Lower lobe of right lung (tissue), 2 donors: Measurements from ENCODE around the gene NECAB2. TPM values are rescaled to one million over a fixed set of nuclear protein-coding genes. Genes with fewer than 3 reads are reported as not detected.

Experiments
- ATAC-seq, 2 donors: fragments of 200-7000 bp; cut with Tn5 transposase; one replicate each; pipeline ENCODE4 v1.9.1; 2020 to 2022; ENCODE audit warnings: mild to moderate bottlenecking in 2 of 2, moderate library complexity in 2 of 2
- DNase-seq: peaks from one replicate; pipeline ENCODE4 v3.0.0-alpha.2; 2020
- H3K27ac ChIP-seq: fragments of 200-600 bp; one replicate; pipeline ENCODE4 v1.8.0; 2022
- H3K27me3 ChIP-seq: fragments of 200-600 bp; one replicate; pipeline ENCODE4 v1.8.0; 2022; ENCODE audit warnings: low read depth
- H3K36me3 ChIP-seq: fragments of 200-600 bp; one replicate; pipeline ENCODE4 v1.8.0; 2022; ENCODE audit warnings: mild to moderate bottlenecking
- H3K4me1 ChIP-seq: fragments of 200-600 bp; one replicate; pipeline ENCODE4 v1.8.0; 2022
- H3K4me3 ChIP-seq: fragments of 200-600 bp; one replicate; pipeline ENCODE4 v1.8.0; 2022; ENCODE audit warnings: mild to moderate bottlenecking
- H3K9me3 ChIP-seq: fragments of 200-600 bp; one replicate; pipeline ENCODE4 v1.8.0; 2022
- CTCF ChIP-seq: fragments of 200-600 bp; IDR thresholded peaks from one replicate; pipeline ENCODE4 v1.8.0; 2022; ENCODE audit warnings: antibody characterized with exemption, mild to moderate bottlenecking
- intact Hi-C: fragments of 100-400 bp; cut with DNase I; formaldehyde crosslinking; loops from one replicate; pipeline ENCODE4 v1.11.0; 2022
- total RNA-seq: library from RNA; stranded (reverse); fragmentation: NEBNext Ultra II Directional; extraction: Animal tissue kit (Norgen Biotek cat#: 25700); gene quantifications from one replicate; pipeline ENCODE4 v1.2.1, GENCODE V29; 2021
- donor health status: DM: no; HTN: yes; CAD: no; lungs with severe emphysema.

The NECAB2 gene
- total RNA-seq, 1 donor from 2014 or later, result 0.44 TPM

- DNase-seq, result no peak
- Histone ChIP-seq H3K4me1 (no peaks in the 10 kb centered on the region), H3K4me3 (no peak overlapping the region), H3K27me3 (no peaks in the 10 kb centered on the region), H3K36me3 (no peaks in the 10 kb centered on the region), H3K9me3 (no peaks in the 10 kb centered on the region), H3K27ac (no peak overlapping the region)
- no peak for ATAC-seq
- TF ChIP-seq CTCF, result no peak
- intact Hi-C loops, result no loop called here
Measured at GRCh38 chr16:83942074-83942473, 26.0 kb upstream of the NECAB2 start.

GRCh38 chr16:83942815-83943515 is 25.1 kb upstream of the NECAB2 start:
- DNase-seq, result no peak
- no peak for TF ChIP-seq CTCF
- peak; percentile 45 to 84 for ATAC-seq
- Histone ChIP-seq H3K36me3 (no peaks in the 10 kb centered on the region), H3K4me3 (no peak overlapping the region), H3K27ac (no peak overlapping the region), H3K4me1 (no peaks in the 10 kb centered on the region), H3K9me3 (no peaks in the 10 kb centered on the region), H3K27me3 (no peaks in the 10 kb centered on the region)
- intact Hi-C loops, result no loop called here

- Histone ChIP-seq H3K36me3 (no peaks in the 10 kb centered on the region), H3K4me1 (no peaks in the 10 kb centered on the region), H3K27ac (no peak overlapping the region), H3K4me3 (no peak overlapping the region), H3K27me3 (no peaks in the 10 kb centered on the region), H3K9me3 (no peaks in the 10 kb centered on the region)
- ATAC-seq (peak in 1 of 2 donors; percentile 5), DNase-seq (no peak)
- no peak for TF ChIP-seq CTCF
- intact Hi-C loops, result no loop called here
Measured at GRCh38 chr16:83943516-83944050, 24.5 kb upstream of the NECAB2 start.

- no peaks in the 10 kb centered on the region for H3K27me3 ChIP-seq
- ATAC-seq (no peak), DNase-seq (no peak)
- H3K4me1 ChIP-seq, result no peaks in the 10 kb centered on the region
- H3K36me3 ChIP-seq, result no peaks in the 10 kb centered on the region
- intact Hi-C loops, result no loop called here
- H3K9me3 ChIP-seq, result no peaks in the 10 kb centered on the region
- TF ChIP-seq CTCF, result no peak
- H3K4me3 ChIP-seq, result no peak overlapping the region
- H3K27ac ChIP-seq, result no peak overlapping the region
Measured at GRCh38 chr16:83945587-83945986, 22.5 kb upstream of the NECAB2 start.

- Histone ChIP-seq H3K27me3 (no peaks in the 10 kb centered on the region), H3K9me3 (no peaks in the 10 kb centered on the region), H3K4me3 (no peak overlapping the region), H3K27ac (no peak overlapping the region), H3K4me1 (no peaks in the 10 kb centered on the region), H3K36me3 (no peaks in the 10 kb centered on the region)
- no peak for DNase-seq
- TF ChIP-seq CTCF, result no peak
- intact Hi-C loops, result no loop called here
- no peak for ATAC-seq
Measured at GRCh38 chr16:83946154-83946780, 21.8 kb upstream of the NECAB2 start.
